GM19240 (cell line): ENCODE data around the gene JAKMIP3.

Experiments used
- DNase-seq: peaks from one replicate; pipeline ENCODE4 v3.0.0; 2011; ENCODE audit warnings: low spot score; ENCODE audit not compliant: insufficient read length

The JAKMIP3 gene

GRCh38 chr10:132097609-132098377 is 32.0 kb downstream of the JAKMIP3 start:
- DNase-seq = no peak

- DNase-seq = no peak
These were observed 33.0 kb downstream of the JAKMIP3 start for GRCh38 chr10:132098539-132099388.

GRCh38 chr10:132099389-132100090 is 33.8 kb downstream of the JAKMIP3 start:
- DNase-seq = no peak

- DNase-seq = no peak
These were observed 34.3 kb downstream of the JAKMIP3 start for GRCh38 chr10:132100091-132100481.

- no peak for DNase-seq
These were observed 35.0 kb downstream of the JAKMIP3 start for GRCh38 chr10:132100556-132101349.

- no peak for DNase-seq
These were observed 35.8 kb downstream of the JAKMIP3 start for GRCh38 chr10:132101529-132101928.

GRCh38 chr10:132102071-132102716 is 36.4 kb downstream of the JAKMIP3 start:
- DNase-seq = no peak

GRCh38 chr10:132102717-132103110 is 37.0 kb downstream of the JAKMIP3 start:
- no peak for DNase-seq

GRCh38 chr10:132103116-132103910 is 37.6 kb downstream of the JAKMIP3 start:
- no peak for DNase-seq

GRCh38 chr10:132104062-132104461 is 38.3 kb downstream of the JAKMIP3 start:
- no peak for DNase-seq

GRCh38 chr10:132104471-132105301 is 38.9 kb downstream of the JAKMIP3 start:
- no peak for DNase-seq

GRCh38 chr10:132105302-132105995 is 39.7 kb downstream of the JAKMIP3 start:
- no peak for DNase-seq

GRCh38 chr10:132106431-132106830 is 40.7 kb downstream of the JAKMIP3 start:
- DNase-seq = no peak

- DNase-seq = no peak
These were observed 41.6 kb downstream of the JAKMIP3 start for GRCh38 chr10:132107186-132107948.

- DNase-seq = no peak
These were observed 42.5 kb downstream of the JAKMIP3 start for GRCh38 chr10:132107949-132108877.

GRCh38 chr10:132109341-132110110 is 43.8 kb downstream of the JAKMIP3 start:
- DNase-seq = no peak
